B cell (primary cell): ENCODE measurements around the gene VAMP4. TPM values are rescaled to one million over a fixed set of nuclear protein-coding genes. Genes with fewer than 3 reads are reported as not detected.

Experiments used
- ATAC-seq: fragments of 200-7000 bp; cut with Tn5 transposase; one replicate; pipeline ENCODE4 v1.10.0; 2021; ENCODE audit warnings: low read depth, mild to moderate bottlenecking, moderate number of reproducible peaks, moderate library complexity
- CTCF ChIA-PET: fragments of 350-600 bp; sonication (Branson Sonifier 250); formaldehyde crosslinking; loops from one replicate; lab custom pipeline; 2021; ENCODE audit warnings: antibody characterized with exemption, inconsistent platforms; lab: Charles Lee
- POLR2A ChIA-PET: fragments of 350-600 bp; sonication (Branson Sonifier 250); formaldehyde crosslinking; loops from one replicate; lab custom pipeline; 2021; ENCODE audit warnings: antibody characterized with exemption; lab: Charles Lee
- DNase-seq: peaks from one replicate; pipeline ENCODE4 v3.0.0; 2013
- H2AFZ ChIP-seq: 2 replicates; pipeline ENCODE4 v1.6.1; 2012; ENCODE audit warnings: mild to moderate bottlenecking, low read depth, low read length; ENCODE audit not compliant: insufficient read depth, poor library complexity, severe bottlenecking
- H3K27ac ChIP-seq, 2 donors: 1 replicate in 1 of 2; 2 replicates in 1 of 2; pipeline ENCODE4 v1.5.1; 2012 to 2013; ENCODE audit warnings: low read length in 2 of 2, mild to moderate bottlenecking in 2 of 2, moderate library complexity in 1 of 2
- H3K27me3 ChIP-seq, 4 experiments: fragments of 200-600 bp in 1 of 4; sonication (generic) in 1 of 4; replicated peaks in 1 of 4; 1 replicate in 2 of 4; 2 replicates in 2 of 4; pipeline versions ENCODE4 v1.6.1 to v1.7.0; 2013 to 2016; ENCODE audit warnings: low read length in 3 of 4, mild to moderate bottlenecking in 2 of 4, mixed read lengths in 1 of 4, moderate library complexity in 1 of 4; ENCODE audit not compliant: insufficient read depth in 4 of 4, control insufficient read depth in 3 of 4; ENCODE audit errors: control extremely low read depth in 1 of 4
- H3K36me3 ChIP-seq, 2 experiments: replicated peaks in 1 of 2; 1 replicate in 1 of 2; 2 replicates in 1 of 2; pipeline versions ENCODE4 v1.6.1 to v1.7.1; 2013; ENCODE audit warnings: low read length in 1 of 2; ENCODE audit not compliant: insufficient read depth in 2 of 2, control insufficient read depth in 1 of 2; ENCODE audit errors: control extremely low read depth in 1 of 2, extremely low read depth in 1 of 2
- H3K4me1 ChIP-seq, 2 donors: fragments of 200-600 bp in 1 of 2; sonication (generic) in 1 of 2; 1 replicate in 1 of 2; 2 replicates in 1 of 2; pipeline versions ENCODE4 v1.5.1 to v1.6.1; 2013 to 2017; ENCODE audit warnings: low read length in 2 of 2; ENCODE audit not compliant: control insufficient read depth in 2 of 2, insufficient read depth in 2 of 2
- H3K4me2 ChIP-seq: replicated peaks from 2 replicates; pipeline ENCODE3; 2012; ENCODE audit warnings: mild to moderate bottlenecking, low read depth, low read length; ENCODE audit not compliant: poor library complexity, severe bottlenecking
- H3K4me3 ChIP-seq, 5 experiments: fragments of 200-600 bp in 1 of 5; sonication (generic) in 1 of 5; 1 replicate in 3 of 5; 2 replicates in 2 of 5; pipeline versions ENCODE4 v1.5.1 to v1.7.0; 2011 to 2016; ENCODE audit warnings: low read length in 4 of 5, mild to moderate bottlenecking in 4 of 5, low read depth in 2 of 5, control low read depth in 1 of 5, moderate library complexity in 1 of 5; ENCODE audit not compliant: insufficient read depth in 1 of 5; ENCODE audit errors: control extremely low read depth in 1 of 5, extremely low read depth in 1 of 5
- H3K79me2 ChIP-seq: fragments of 200-600 bp; sonication (generic); one replicate; pipeline ENCODE4 v1.6.0; 2016; ENCODE audit warnings: low read length; ENCODE audit not compliant: control insufficient read depth, insufficient read depth
- H3K9ac ChIP-seq: fragments of 200-600 bp; sonication (generic); 2 replicates; pipeline ENCODE4 v1.6.1; 2017; ENCODE audit warnings: mild to moderate bottlenecking, low read length, moderate library complexity
- H3K9me3 ChIP-seq, 3 donors: one replicate each; pipeline versions ENCODE4 v1.6.1 to v1.7.1; 2013; ENCODE audit warnings: low read length in 2 of 3; ENCODE audit not compliant: control insufficient read depth in 2 of 3, insufficient read depth in 1 of 3; ENCODE audit errors: control extremely low read depth in 1 of 3
- H4K20me1 ChIP-seq: 2 replicates; pipeline ENCODE4 v1.6.0; 2012; ENCODE audit warnings: mild to moderate bottlenecking, low read length; ENCODE audit not compliant: insufficient read depth, control insufficient read depth, poor library complexity, severe bottlenecking
- H3K27ac Mint-ChIP-seq: one replicate; pipeline ENCODE4 v1.8.0; 2021; ENCODE audit warnings: mixed read lengths
- H3K27me3 Mint-ChIP-seq: one replicate; pipeline ENCODE4 v1.8.0; 2021; ENCODE audit warnings: mixed read lengths
- H3K4me1 Mint-ChIP-seq: one replicate; pipeline ENCODE4 v1.8.0; 2021; ENCODE audit warnings: mixed read lengths
- H3K4me3 Mint-ChIP-seq: one replicate; pipeline ENCODE4 v1.8.0; 2021; ENCODE audit warnings: mixed read lengths
- H3K9me3 Mint-ChIP-seq: one replicate; pipeline ENCODE4 v1.8.0; 2022; ENCODE audit warnings: mixed read lengths; ENCODE audit not compliant: insufficient read depth
- CTCF ChIP-seq: fragments of 200-600 bp; IDR thresholded peaks from one replicate; pipeline ENCODE4 v1.8.0; 2022; ENCODE audit warnings: antibody characterized with exemption, mild to moderate bottlenecking
- EZH2 ChIP-seq: IDR thresholded peaks from 2 replicates; pipeline ENCODE4 v1.6.1; 2012; ENCODE audit warnings: borderline replicate concordance, low read depth, mild to moderate bottlenecking, moderate library complexity, low read length; ENCODE audit not compliant: insufficient read depth, poor library complexity, severe bottlenecking
- WGBS: methylation state at CpG from one replicate; pipeline ENCODE4 v1.1.5; 2013; ENCODE audit warnings: missing lambda C conversion rate; ENCODE audit not compliant: insufficient coverage; 5-methylcytosine and 5-hydroxymethylcytosine counted together
- intact Hi-C: fragments of 100-400 bp; cut with micrococcal nuclease; formaldehyde crosslinking; loops from one replicate; pipeline ENCODE4 v1.10.0; 2022
- polyA plus RNA-seq: library from polyadenylated mRNA; depleted of rRNA; stranded (reverse); fragments of >200 nt; gene quantifications from 2 replicates; pipeline ENCODE4 v1.2.3, GENCODE V29; 2012
- total RNA-seq, 2 donors: library from RNA; stranded (reverse); fragments of 120-200 nt in 1 of 2; gene quantifications; 1 replicate in 1 of 2; 2 replicates in 1 of 2; pipeline versions ENCODE4 v1.2.3 to v1.2.4, GENCODE V29; 2013 to 2022

Gene VAMP4
- total and polyA plus RNA-seq, 2 donors (not counting 1 experiment from before 2014, with no cell fraction given): 11.6 to 21.8 TPM

- no peak for DNase-seq
- Histone ChIP-seq H3K4me1 (no peaks in the 10 kb centered on the region), H3K4me3 (no peak overlapping the region), H2AFZ (no peak overlapping the region), H3K79me2 (no peaks in the 10 kb centered on the region), H3K27ac (no peak overlapping the region), H3K9ac (no peak overlapping the region), H3K27me3 (no peaks in the 10 kb centered on the region), H4K20me1 (no peaks in the 10 kb centered on the region), H3K4me2 (no peak overlapping the region), H3K36me3 (no peaks in the 10 kb centered on the region), H3K9me3 (no peaks in the 10 kb centered on the region)
- POLR2A ChIA-PET: no interaction called here
- ATAC-seq: no peak
- H3K27me3 Mint-ChIP-seq: peaks cover 16% of the 10 kb centered on the region
- TF ChIP-seq CTCF: no peak
- no peak for TF ChIP-seq EZH2
- no peaks in the 10 kb centered on the region for H3K4me1 Mint-ChIP-seq
- 100% methylated on average over 2 of the region's 3 CpGs for WGBS
- no peaks in the 10 kb centered on the region for H3K9me3 Mint-ChIP-seq
- CTCF ChIA-PET: no interaction called here
- no peak overlapping the region for H3K27ac Mint-ChIP-seq
- intact Hi-C loops: no loop called here
- H3K4me3 Mint-ChIP-seq: no peak overlapping the region
Observed at GRCh38 chr1:171680339-171680738, 61.5 kb downstream of the VAMP4 start.

GRCh38 chr1:171676823-171677222, 65.0 kb downstream of the VAMP4 start:
- Histone ChIP-seq H3K9me3 (no peaks in the 10 kb centered on the region), H3K36me3 (no peaks in the 10 kb centered on the region), H2AFZ (no peak overlapping the region), H4K20me1 (no peaks in the 10 kb centered on the region), H3K9ac (no peak overlapping the region), H3K79me2 (no peaks in the 10 kb centered on the region), H3K4me2 (no peak overlapping the region), H3K27me3 (no peaks in the 10 kb centered on the region), H3K4me3 (no peak overlapping the region), H3K27ac (no peak overlapping the region), H3K4me1 (no peaks in the 10 kb centered on the region)
- H3K4me1 Mint-ChIP-seq: no peaks in the 10 kb centered on the region
- intact Hi-C loops: no loop called here
- H3K4me3 Mint-ChIP-seq: no peak overlapping the region
- CTCF ChIA-PET: no interaction called here
- POLR2A ChIA-PET: no interaction called here
- DNase-seq (no peak), ATAC-seq (no peak)
- WGBS: 100% methylated on average over 2 of the region's 2 CpGs
- H3K27me3 Mint-ChIP-seq: peaks cover 17% of the 10 kb centered on the region
- H3K9me3 Mint-ChIP-seq: no peaks in the 10 kb centered on the region
- TF ChIP-seq CTCF: no peak
- no peak for TF ChIP-seq EZH2
- H3K27ac Mint-ChIP-seq: no peak overlapping the region
